Measurements from ENCODE around the gene GALNS. TPM values are rescaled to one million over a fixed set of nuclear protein-coding genes. Genes with fewer than 3 reads are reported as not detected.
A peak's percentile ranks its signal among the peaks of the same experiment; 100 is the strongest.

GALNS gene
- total and polyA plus RNA-seq, 2 donors (not counting 1 experiment from before 2014, with no cell fraction given): 45.5 to 68.4 TPM

DNA sequence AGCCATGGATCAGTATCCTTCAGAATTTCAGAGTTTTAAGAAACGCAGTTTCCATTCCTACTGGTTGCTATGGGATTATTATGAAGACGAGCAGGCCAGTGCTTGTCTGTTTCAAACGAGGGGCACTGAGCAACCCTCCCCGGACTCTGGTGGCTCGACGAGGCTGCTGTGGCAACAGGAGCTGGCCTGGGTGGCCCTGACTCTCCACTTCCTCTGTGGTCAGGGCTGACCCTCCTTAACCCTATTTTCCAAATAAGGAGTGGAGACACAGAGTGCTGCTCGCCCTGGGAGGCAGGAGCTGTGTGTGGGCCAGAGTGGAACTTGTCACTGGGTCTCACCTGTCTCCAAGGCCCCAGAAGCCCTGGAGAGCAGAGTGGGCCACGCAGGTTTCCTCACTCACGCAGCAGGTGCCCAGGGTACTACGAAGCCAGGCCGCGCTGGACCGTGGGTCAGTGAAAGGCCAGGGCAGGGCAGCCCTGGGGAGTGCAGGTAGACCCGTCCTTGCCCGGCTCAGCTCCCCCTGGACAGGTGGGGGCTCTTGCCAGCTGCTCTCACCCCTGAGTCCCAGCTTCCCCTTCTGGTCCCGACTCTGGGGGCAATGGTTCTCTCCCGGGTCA is 3.3 kb downstream of the GALNS start:
- Histone ChIP-seq H3K36me3 (replicated peaks in 1 of 2; ENCODE audit: control extremely low read depth in 1 of 2, control insufficient read depth in 1 of 2, extremely low read depth in 1 of 2, insufficient read depth in 2 of 2, low read length in 1 of 2) (peaks cover 0 to 10% of the 10 kb centered on the region in 2 experiments), H3K9ac (ENCODE audit: low read length) (no peak overlapping the region), H3K4me2 (replicated peaks; ENCODE audit: low read depth, low read length, poor library complexity, severe bottlenecking) (no peak overlapping the region), H3K27ac (ENCODE audit: low read length in 2 of 2) (peak overlapping the region in 1 of 2 donors; percentile 84), H4K20me1 (ENCODE audit: control insufficient read depth, insufficient read depth, low read length, poor library complexity, severe bottlenecking) (peaks cover 45% of the 10 kb centered on the region), H3K9me3 (ENCODE audit: control extremely low read depth in 1 of 3, control insufficient read depth in 2 of 3, insufficient read depth in 1 of 3, low read length in 2 of 3) (no peaks in the 10 kb centered on the region), H3K27me3 (replicated peaks in 1 of 4; ENCODE audit: control extremely low read depth in 1 of 4, control insufficient read depth in 3 of 4, insufficient read depth in 4 of 4, low read length in 3 of 4) (no peaks in the 10 kb centered on the region), H3K4me1 (ENCODE audit: control insufficient read depth in 2 of 2, insufficient read depth in 2 of 2, low read length in 2 of 2) (peaks cover 30 to 32% of the 10 kb centered on the region in 2 donors), H3K79me2 (ENCODE audit: control insufficient read depth, insufficient read depth, low read length) (peaks cover 22% of the 10 kb centered on the region), H3K4me3 (ENCODE audit: control extremely low read depth in 1 of 5, extremely low read depth in 1 of 5, insufficient read depth in 1 of 5, low read depth in 2 of 5, low read length in 4 of 5) (no peak overlapping the region), H2AFZ (ENCODE audit: insufficient read depth, low read depth, low read length, poor library complexity, severe bottlenecking) (no peak overlapping the region)
- CTCF ChIA-PET: no interaction called here
- H3K9me3 Mint-ChIP-seq (ENCODE audit: insufficient read depth): no peaks in the 10 kb centered on the region
- no peak overlapping the region for H3K4me3 Mint-ChIP-seq
- H3K4me1 Mint-ChIP-seq: peaks cover 34% of the 10 kb centered on the region
- TF ChIP-seq EZH2 (IDR thresholded peaks at IDR 0.05; ENCODE audit: borderline replicate concordance, insufficient read depth, low read depth, low read length, poor library complexity, severe bottlenecking) (no peak), CTCF (IDR thresholded peaks at IDR 0.05) (no peak)
- POLR2A ChIA-PET: no interaction called here
- intact Hi-C loops (cut with micrococcal nuclease): no loop called here
- no peaks in the 10 kb centered on the region for H3K27me3 Mint-ChIP-seq
- no peak for ATAC-seq (ENCODE audit: low read depth)
- 95% methylated on average over 15 of the region's 17 CpGs for WGBS (ENCODE audit: insufficient coverage)
- DNase-seq: no peak
- no peak overlapping the region for H3K27ac Mint-ChIP-seq

- Histone ChIP-seq H3K4me3 (ENCODE audit: control extremely low read depth in 1 of 5, extremely low read depth in 1 of 5, insufficient read depth in 1 of 5, low read depth in 2 of 5, low read length in 4 of 5) (no peak overlapping the region), H3K4me1 (ENCODE audit: control insufficient read depth in 2 of 2, insufficient read depth in 2 of 2, low read length in 2 of 2) (peaks cover 20 to 23% of the 10 kb centered on the region in 2 donors), H3K9ac (ENCODE audit: low read length) (no peak overlapping the region), H2AFZ (ENCODE audit: insufficient read depth, low read depth, low read length, poor library complexity, severe bottlenecking) (no peak overlapping the region), H3K4me2 (replicated peaks; ENCODE audit: low read depth, low read length, poor library complexity, severe bottlenecking) (no peak overlapping the region), H4K20me1 (ENCODE audit: control insufficient read depth, insufficient read depth, low read length, poor library complexity, severe bottlenecking) (peaks cover 33% of the 10 kb centered on the region), H3K36me3 (replicated peaks in 1 of 2; ENCODE audit: control extremely low read depth in 1 of 2, control insufficient read depth in 1 of 2, extremely low read depth in 1 of 2, insufficient read depth in 2 of 2, low read length in 1 of 2) (peaks cover 0 to 16% of the 10 kb centered on the region in 2 experiments), H3K27ac (ENCODE audit: low read length in 2 of 2) (no peak overlapping the region), H3K27me3 (replicated peaks in 1 of 4; ENCODE audit: control extremely low read depth in 1 of 4, control insufficient read depth in 3 of 4, insufficient read depth in 4 of 4, low read length in 3 of 4) (no peaks in the 10 kb centered on the region), H3K9me3 (ENCODE audit: control extremely low read depth in 1 of 3, control insufficient read depth in 2 of 3, insufficient read depth in 1 of 3, low read length in 2 of 3) (no peaks in the 10 kb centered on the region), H3K79me2 (ENCODE audit: control insufficient read depth, insufficient read depth, low read length) (peaks cover 23% of the 10 kb centered on the region)
- no peak overlapping the region for H3K27ac Mint-ChIP-seq
- ATAC-seq (ENCODE audit: low read depth) (no peak), DNase-seq (no peak)
- peaks cover 23% of the 10 kb centered on the region for H3K4me1 Mint-ChIP-seq
- TF ChIP-seq CTCF (IDR thresholded peaks at IDR 0.05): no peak
- no peak for TF ChIP-seq EZH2 (IDR thresholded peaks at IDR 0.05; ENCODE audit: borderline replicate concordance, insufficient read depth, low read depth, low read length, poor library complexity, severe bottlenecking)
- H3K27me3 Mint-ChIP-seq: no peaks in the 10 kb centered on the region
- H3K4me3 Mint-ChIP-seq: no peak overlapping the region
- ChIA-PET CTCF (interaction anchor here (1.1 kb wide), 1 partner anchor 364 kb away, joined by 3 read pairs; no protein-coding TSS in a partner anchor), POLR2A (no interaction called here)
- no peaks in the 10 kb centered on the region for H3K9me3 Mint-ChIP-seq (ENCODE audit: insufficient read depth)
- intact Hi-C loops (cut with micrococcal nuclease): no loop called here
- 96% methylated on average over 19 of the region's 19 CpGs for WGBS (ENCODE audit: insufficient coverage)
Observed at GRCh38 chr16:88851616-88852015, 5.1 kb downstream of the GALNS start.

Measured in B cell (primary cell).